Eye (tissue), 1 donor: ENCODE measurements around the gene MSGN1.

Source experiments
- DNase-seq: peaks from one replicate; pipeline ENCODE4 v3.0.0-alpha.2; 2015

Gene MSGN1

GRCh38 chr2:17850151-17850550 lies 33.9 kb downstream of the MSGN1 start:
- no peak for DNase-seq

- peak; percentile 82 for DNase-seq
Measured at GRCh38 chr2:17851731-17852585, 35.7 kb downstream of the MSGN1 start.

GRCh38 chr2:17853799-17854198 lies 37.5 kb downstream of the MSGN1 start:
- no peak for DNase-seq

GRCh38 chr2:17857021-17857420 lies 40.8 kb downstream of the MSGN1 start:
- DNase-seq: no peak

GRCh38 chr2:17858064-17858463 lies 41.8 kb downstream of the MSGN1 start:
- DNase-seq: no peak

- no peak for DNase-seq
Measured at GRCh38 chr2:17863539-17863938, 47.3 kb downstream of the MSGN1 start.

- DNase-seq: no peak
Measured at GRCh38 chr2:17864676-17865075, 48.4 kb downstream of the MSGN1 start.

GRCh38 chr2:17867133-17867532 lies 50.9 kb downstream of the MSGN1 start:
- no peak for DNase-seq
